ENCODE data around the gene RNASE4.

Gene RNASE4

DNA sequence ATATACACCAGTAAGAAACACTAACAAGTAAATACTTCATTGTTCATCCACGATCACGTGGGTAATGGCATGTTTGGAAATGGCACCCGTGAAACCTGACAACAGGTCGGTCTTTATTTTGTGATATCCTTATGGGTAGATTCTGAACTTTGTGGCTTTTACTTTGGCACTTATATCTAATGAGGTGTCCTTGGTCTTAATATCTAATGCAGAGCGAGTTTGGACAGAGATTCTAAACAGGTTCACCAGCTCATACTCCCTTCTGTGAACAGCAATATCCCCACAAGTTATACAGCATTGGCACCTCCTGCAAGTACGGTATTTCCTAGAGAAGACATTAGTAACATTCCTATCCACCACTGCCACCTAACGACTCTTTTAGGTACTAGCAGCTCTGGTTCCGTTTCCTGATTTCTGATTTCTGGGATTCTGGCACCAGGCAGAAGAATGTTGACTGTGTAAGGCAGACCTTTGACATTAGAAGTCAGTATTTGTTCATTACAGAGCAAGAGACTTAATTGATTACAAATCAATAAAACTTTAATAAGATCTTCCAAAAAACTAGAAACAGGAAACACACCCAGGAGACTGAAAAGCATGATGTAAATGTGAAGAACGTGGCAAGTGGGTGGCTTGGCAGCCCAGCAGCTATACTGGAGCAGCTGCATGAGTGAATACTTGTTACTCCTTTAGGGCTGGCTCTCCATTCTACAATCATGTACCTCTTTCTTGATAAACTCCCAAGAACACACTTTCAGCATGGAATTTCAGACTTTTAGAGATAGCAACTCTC, 6.7 kb downstream of the RNASE4 start:
- no peak overlapping the region for H2AFZ ChIP-seq (ENCODE audit: insufficient read depth, low read length, poor library complexity)
- no peak overlapping the region for H3K9ac ChIP-seq (ENCODE audit: low read length)
- no peak overlapping the region for H3K4me3 ChIP-seq (ENCODE audit: low read depth, low read length)
- peak; percentile 50 to 88 for DNase-seq
- no peaks in the 10 kb centered on the region for H3K79me1 ChIP-seq (ENCODE audit: low read length)
- H2AK5ac ChIP-seq (ENCODE audit: low read length) = no peak overlapping the region
- H2BK120ac ChIP-seq (ENCODE audit: insufficient read depth, low read length, poor library complexity) = no peak overlapping the region
- H3K23ac ChIP-seq (ENCODE audit: low read length) = no peak overlapping the region
- no peak overlapping the region for H4K91ac ChIP-seq (ENCODE audit: low read depth, low read length)
- no peaks in the 10 kb centered on the region for H3K79me2 ChIP-seq (ENCODE audit: control insufficient read depth, insufficient read depth, low read length, poor library complexity)
- WGBS (ENCODE audit: extremely low coverage, insufficient coverage, insufficient read length) = no CpG with 5 or more reads among the region's 9 CpGs
- H2BK5ac ChIP-seq (ENCODE audit: low read depth, low read length, poor library complexity) = no peak overlapping the region
- H3K9me3 ChIP-seq (ENCODE audit: insufficient read depth, low read depth, low read length) = no peaks in the 10 kb centered on the region
- no peak overlapping the region for H3K14ac ChIP-seq (ENCODE audit: low read length)
- no peak overlapping the region for H3K27ac ChIP-seq (ENCODE audit: low read depth, low read length)
- no peaks in the 10 kb centered on the region for H3K36me3 ChIP-seq (ENCODE audit: control insufficient read depth in 1 of 2, insufficient read depth in 2 of 2, low read length in 2 of 2)
- no peak overlapping the region for H4K8ac ChIP-seq (ENCODE audit: low read depth, low read length)
- H3K18ac ChIP-seq (ENCODE audit: low read length) = no peak overlapping the region
- H3K27me3 ChIP-seq (ENCODE audit: insufficient read depth, low read length) = no peaks in the 10 kb centered on the region
- H3K4ac ChIP-seq (ENCODE audit: low read depth, low read length) = no peak overlapping the region
- H4K12ac ChIP-seq (ENCODE audit: low read depth, low read length) = no peak overlapping the region
- H2BK12ac ChIP-seq (ENCODE audit: low read length) = no peak overlapping the region
- no peaks in the 10 kb centered on the region for H3K4me1 ChIP-seq (ENCODE audit: control insufficient read depth in 1 of 2, insufficient read depth in 2 of 2, low read length in 2 of 2)
- no peak overlapping the region for H3K4me2 ChIP-seq (ENCODE audit: low read length)

DNA sequence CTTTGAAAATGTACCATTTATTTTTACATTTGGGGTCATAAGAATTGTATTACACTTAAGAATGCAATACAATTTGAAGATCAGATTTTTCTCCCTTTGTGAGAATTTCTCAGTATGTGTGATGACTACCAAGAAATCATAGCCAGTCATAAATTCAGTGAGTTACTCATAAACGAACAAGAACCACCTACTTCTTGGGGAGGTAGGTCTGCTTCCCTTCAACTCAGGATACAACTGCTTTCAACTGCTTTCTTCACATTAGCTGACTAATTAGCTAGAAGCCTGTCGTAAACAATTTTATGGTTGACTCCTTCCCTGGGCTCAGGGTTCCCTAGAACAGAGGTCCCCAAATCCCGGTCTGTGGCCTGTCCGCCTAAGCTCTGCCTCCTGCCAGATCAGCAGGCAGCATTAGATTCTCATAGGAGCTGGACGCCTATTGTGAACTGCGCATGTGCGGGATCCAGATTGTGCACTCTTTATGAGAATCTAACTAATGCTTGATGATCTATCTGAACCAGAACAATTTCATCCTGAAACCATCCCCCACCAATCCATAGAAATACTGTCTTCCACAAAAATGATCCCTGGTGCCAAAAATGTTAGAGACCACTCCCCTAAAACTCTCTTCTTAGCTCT, 7.9 kb downstream of the RNASE4 start:
- no peak overlapping the region for H2AK5ac ChIP-seq (ENCODE audit: low read length)
- no peaks in the 10 kb centered on the region for H3K79me2 ChIP-seq (ENCODE audit: control insufficient read depth, insufficient read depth, low read length, poor library complexity)
- H2BK5ac ChIP-seq (ENCODE audit: low read depth, low read length, poor library complexity) = no peak overlapping the region
- H3K4ac ChIP-seq (ENCODE audit: low read depth, low read length) = no peak overlapping the region
- no peak overlapping the region for H3K9ac ChIP-seq (ENCODE audit: low read length)
- DNase-seq = peak; percentile 13 to 75
- no peak overlapping the region for H3K18ac ChIP-seq (ENCODE audit: low read length)
- no peak overlapping the region for H4K91ac ChIP-seq (ENCODE audit: low read depth, low read length)
- H3K27ac ChIP-seq (ENCODE audit: low read depth, low read length) = no peak overlapping the region
- H2BK12ac ChIP-seq (ENCODE audit: low read length) = no peak overlapping the region
- no peaks in the 10 kb centered on the region for H3K4me1 ChIP-seq (ENCODE audit: control insufficient read depth in 1 of 2, insufficient read depth in 2 of 2, low read length in 2 of 2)
- no peak overlapping the region for H2AFZ ChIP-seq (ENCODE audit: insufficient read depth, low read length, poor library complexity)
- no peaks in the 10 kb centered on the region for H3K9me3 ChIP-seq (ENCODE audit: insufficient read depth, low read depth, low read length)
- H2BK120ac ChIP-seq (ENCODE audit: insufficient read depth, low read length, poor library complexity) = no peak overlapping the region
- H3K36me3 ChIP-seq (ENCODE audit: control insufficient read depth in 1 of 2, insufficient read depth in 2 of 2, low read length in 2 of 2) = no peaks in the 10 kb centered on the region
- H4K8ac ChIP-seq (ENCODE audit: low read depth, low read length) = no peak overlapping the region
- H3K79me1 ChIP-seq (ENCODE audit: low read length) = no peaks in the 10 kb centered on the region
- H3K4me2 ChIP-seq (ENCODE audit: low read length) = no peak overlapping the region
- no CpG with 5 or more reads among the region's 7 CpGs for WGBS (ENCODE audit: extremely low coverage, insufficient coverage, insufficient read length)
- H3K27me3 ChIP-seq (ENCODE audit: insufficient read depth, low read length) = no peaks in the 10 kb centered on the region
- no peak overlapping the region for H3K23ac ChIP-seq (ENCODE audit: low read length)
- no peak overlapping the region for H4K12ac ChIP-seq (ENCODE audit: low read depth, low read length)
- H3K14ac ChIP-seq (ENCODE audit: low read length) = no peak overlapping the region
- H3K4me3 ChIP-seq (ENCODE audit: low read depth, low read length) = no peak overlapping the region

DNA sequence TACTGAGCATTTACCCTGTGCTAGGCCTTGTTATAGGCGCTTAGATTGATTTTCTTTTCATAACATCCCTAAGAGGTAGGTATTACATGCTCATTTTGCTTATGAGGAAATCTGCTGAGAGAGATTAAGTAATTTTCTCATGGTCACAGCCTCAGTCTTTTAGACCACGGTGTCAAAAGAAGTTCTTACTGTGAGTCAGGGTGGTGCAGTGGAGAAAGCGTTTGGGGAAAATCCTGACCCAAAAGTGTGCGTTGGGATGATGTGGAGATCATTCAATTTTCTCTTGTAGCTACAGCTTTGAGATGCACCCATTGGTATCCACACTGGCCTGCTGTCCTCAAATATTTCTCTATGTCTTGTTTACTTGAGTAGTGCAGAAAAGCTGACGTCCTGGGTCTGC, 12.4 kb downstream of the RNASE4 start:
- Histone ChIP-seq H3K4ac (ENCODE audit: low read depth, low read length) (no peak overlapping the region), H3K18ac (ENCODE audit: low read length) (no peak overlapping the region), H2BK5ac (ENCODE audit: low read depth, low read length, poor library complexity) (no peak overlapping the region), H3K4me1 (ENCODE audit: control insufficient read depth in 1 of 2, insufficient read depth in 2 of 2, low read length in 2 of 2) (no peaks in the 10 kb centered on the region), H3K79me2 (ENCODE audit: control insufficient read depth, insufficient read depth, low read length, poor library complexity) (no peaks in the 10 kb centered on the region), H3K4me2 (ENCODE audit: low read length) (no peak overlapping the region), H3K79me1 (ENCODE audit: low read length) (no peaks in the 10 kb centered on the region), H4K8ac (ENCODE audit: low read depth, low read length) (no peak overlapping the region), H3K27ac (ENCODE audit: low read depth, low read length) (no peak overlapping the region), H3K36me3 (ENCODE audit: control insufficient read depth in 1 of 2, insufficient read depth in 2 of 2, low read length in 2 of 2) (no peaks in the 10 kb centered on the region), H4K12ac (ENCODE audit: low read depth, low read length) (no peak overlapping the region), H2AK5ac (ENCODE audit: low read length) (no peak overlapping the region), H3K4me3 (ENCODE audit: low read depth, low read length) (no peak overlapping the region), H3K14ac (ENCODE audit: low read length) (no peak overlapping the region), H4K91ac (ENCODE audit: low read depth, low read length) (no peak overlapping the region), H2BK12ac (ENCODE audit: low read length) (no peak overlapping the region), H3K27me3 (ENCODE audit: insufficient read depth, low read length) (no peaks in the 10 kb centered on the region), H3K9ac (ENCODE audit: low read length) (no peak overlapping the region), H2AFZ (ENCODE audit: insufficient read depth, low read length, poor library complexity) (no peak overlapping the region), H2BK120ac (ENCODE audit: insufficient read depth, low read length, poor library complexity) (no peak overlapping the region), H3K9me3 (ENCODE audit: insufficient read depth, low read depth, low read length) (peaks cover 3% of the 10 kb centered on the region), H3K23ac (ENCODE audit: low read length) (no peak overlapping the region)
- no peak for DNase-seq
- no CpG with 5 or more reads among the region's 5 CpGs for WGBS (ENCODE audit: extremely low coverage, insufficient coverage, insufficient read length)

GRCh38 chr14:20697273-20698017, 13.1 kb downstream of the RNASE4 start:
- Histone ChIP-seq H4K12ac (ENCODE audit: low read depth, low read length) (no peak overlapping the region), H2BK5ac (ENCODE audit: low read depth, low read length, poor library complexity) (no peak overlapping the region), H2BK120ac (ENCODE audit: insufficient read depth, low read length, poor library complexity) (no peak overlapping the region), H3K4me2 (ENCODE audit: low read length) (no peak overlapping the region), H3K9ac (ENCODE audit: low read length) (no peak overlapping the region), H3K4ac (ENCODE audit: low read depth, low read length) (no peak overlapping the region), H3K79me1 (ENCODE audit: low read length) (no peaks in the 10 kb centered on the region), H3K27ac (ENCODE audit: low read depth, low read length) (no peak overlapping the region), H3K4me3 (ENCODE audit: low read depth, low read length) (no peak overlapping the region), H4K91ac (ENCODE audit: low read depth, low read length) (no peak overlapping the region), H3K36me3 (ENCODE audit: control insufficient read depth in 1 of 2, insufficient read depth in 2 of 2, low read length in 2 of 2) (no peaks in the 10 kb centered on the region), H3K14ac (ENCODE audit: low read length) (no peak overlapping the region), H2AK5ac (ENCODE audit: low read length) (no peak overlapping the region), H3K23ac (ENCODE audit: low read length) (no peak overlapping the region), H2BK12ac (ENCODE audit: low read length) (no peak overlapping the region), H3K4me1 (ENCODE audit: control insufficient read depth in 1 of 2, insufficient read depth in 2 of 2, low read length in 2 of 2) (no peaks in the 10 kb centered on the region), H3K9me3 (ENCODE audit: insufficient read depth, low read depth, low read length) (peaks cover 3% of the 10 kb centered on the region), H2AFZ (ENCODE audit: insufficient read depth, low read length, poor library complexity) (no peak overlapping the region), H3K18ac (ENCODE audit: low read length) (no peak overlapping the region), H4K8ac (ENCODE audit: low read depth, low read length) (no peak overlapping the region), H3K27me3 (ENCODE audit: insufficient read depth, low read length) (no peaks in the 10 kb centered on the region), H3K79me2 (ENCODE audit: control insufficient read depth, insufficient read depth, low read length, poor library complexity) (no peaks in the 10 kb centered on the region)
- WGBS (ENCODE audit: extremely low coverage, insufficient coverage, insufficient read length) = no CpG with 5 or more reads among the region's 6 CpGs
- DNase-seq = peak; percentile 61 to 91

Data from trophoblast cell (in vitro differentiated cells and primary cell).